Keratinocyte (primary cell): ENCODE data around the gene NFASC. TPM values are rescaled to one million over a fixed set of nuclear protein-coding genes. Genes with fewer than 3 reads are reported as not detected.

Experiments used
- DNase-seq: peaks from one replicate; pipeline ENCODE4 v3.0.0-alpha.2; 2011; ENCODE audit warnings: low read depth, missing footprints, low spot score
- FAIRE-seq: peaks from 2 replicates; lab custom pipeline; 2011; peaks lifted over from hg19 to GRCh38; lab: Jason Lieb, UNC
- H2AFZ ChIP-seq: 2 replicates; pipeline ENCODE4 v1.6.0; 2012; ENCODE audit warnings: low read length, control low read depth, inconsistent platforms; ENCODE audit not compliant: control insufficient read depth
- H3K27ac ChIP-seq: 2 replicates; pipeline ENCODE4 v1.5.1; 2011; ENCODE audit warnings: low read length; ENCODE audit not compliant: control insufficient read depth, insufficient read depth
- H3K27me3 ChIP-seq: 3 replicates; pipeline ENCODE4 v1.6.0; 2011; ENCODE audit warnings: low read length; ENCODE audit not compliant: control insufficient read depth, insufficient read depth; ENCODE audit errors: extremely low read depth
- H3K36me3 ChIP-seq, 2 experiments: 2 replicates in 1 of 2; 3 replicates in 1 of 2; pipeline ENCODE4 v1.5.1; 2011; ENCODE audit warnings: low read length in 2 of 2, mild to moderate bottlenecking in 1 of 2; ENCODE audit not compliant: control insufficient read depth in 2 of 2, insufficient read depth in 2 of 2; ENCODE audit errors: extremely low read depth in 1 of 2
- H3K4me1 ChIP-seq: 3 replicates; pipeline ENCODE4 v1.5.1; 2011; ENCODE audit warnings: low read length; ENCODE audit not compliant: control insufficient read depth, insufficient read depth; ENCODE audit errors: extremely low read depth
- H3K4me2 ChIP-seq: 3 replicates; pipeline ENCODE4 v1.6.0; 2011; ENCODE audit warnings: low read depth, low read length; ENCODE audit not compliant: control insufficient read depth, insufficient read depth; ENCODE audit errors: extremely low read depth
- H3K4me3 ChIP-seq, 3 experiments: fragments of 200-600 bp in 1 of 3; sonication (generic) in 1 of 3; 2 replicates in 2 of 3; 3 replicates in 1 of 3; pipeline ENCODE4 v1.5.1; 2011 to 2016; ENCODE audit warnings: low read length in 3 of 3, mild to moderate bottlenecking in 3 of 3, control low read depth in 2 of 3, inconsistent platforms in 1 of 3, low read depth in 1 of 3, mixed read lengths in 1 of 3, mixed run types in 1 of 3, moderate library complexity in 1 of 3; ENCODE audit not compliant: control insufficient read depth in 2 of 3, insufficient read depth in 2 of 3; ENCODE audit errors: extremely low read depth in 1 of 3
- H3K79me2 ChIP-seq: 2 replicates; pipeline ENCODE4 v1.6.0; 2012; ENCODE audit warnings: low read length; ENCODE audit not compliant: control insufficient read depth, insufficient read depth
- H3K9ac ChIP-seq: 3 replicates; pipeline ENCODE4 v1.6.0; 2011; ENCODE audit warnings: low read length; ENCODE audit not compliant: control insufficient read depth, insufficient read depth; ENCODE audit errors: extremely low read depth
- H3K9me1 ChIP-seq: 3 replicates; pipeline ENCODE4 v1.6.0; 2011; ENCODE audit warnings: low read length; ENCODE audit not compliant: control insufficient read depth, insufficient read depth; ENCODE audit errors: extremely low read depth
- H3K9me3 ChIP-seq: 2 replicates; pipeline ENCODE4 v1.5.1; 2012; ENCODE audit warnings: low read depth, low read length; ENCODE audit not compliant: control insufficient read depth
- H4K20me1 ChIP-seq: 3 replicates; pipeline ENCODE4 v1.6.0; 2011; ENCODE audit warnings: low read length; ENCODE audit not compliant: control insufficient read depth, insufficient read depth; ENCODE audit errors: extremely low read depth
- EZH2 ChIP-seq: IDR thresholded peaks from one replicate; pipeline ENCODE4 v1.6.1; 2012; ENCODE audit warnings: inconsistent platforms, mild to moderate bottlenecking, low read length, moderate library complexity
- dilution Hi-C: fragments of 300-500 bp; cut with MboI; formaldehyde crosslinking; loops from one replicate; pipeline ENCODE4 v1.7.0; 2020; ENCODE audit warnings: low sequenced_read_pairs; ENCODE audit not compliant: extremely low pct_ligation_motif_present
- polyA plus RNA-seq, 5 experiments: library from polyadenylated mRNA; depleted of rRNA in 3 of 5; stranded (reverse) in 3 of 5; stranded (forward) in 1 of 5; unstranded in 1 of 5; fragments of >200 nt; gene quantifications; 1 replicate in 1 of 5; 2 replicates in 3 of 5; 3 replicates in 1 of 5; pipeline versions ENCODE4 v1.2.1 to v1.2.3, GENCODE V29; 2011 to 2012; ENCODE audit warnings: missing spikeins in 2 of 5, low read depth in 1 of 5, low replicate concordance in 1 of 5
- TF ChIP-seq, protein P1 (sequence below), 3 experiments: IDR thresholded peaks in 1 of 3; conservative IDR thresholded peaks in 1 of 3; optimal IDR thresholded peaks in 1 of 3; 2 replicates in 2 of 3; 3 replicates in 1 of 3; pipeline versions ENCODE3 to v1.5.1; 2011; ENCODE audit warnings: low read length in 3 of 3, mild to moderate bottlenecking in 3 of 3, moderate library complexity in 2 of 3, control low read depth in 1 of 3, inconsistent platforms in 1 of 3; ENCODE audit not compliant: insufficient read depth in 2 of 3; ENCODE audit errors: extremely low read depth in 1 of 3

Gene NFASC
- polyA plus RNA-seq, 1 donor (not counting 4 experiments of a cell fraction or from before 2014, with no cell fraction given): 4.3 TPM

DNA sequence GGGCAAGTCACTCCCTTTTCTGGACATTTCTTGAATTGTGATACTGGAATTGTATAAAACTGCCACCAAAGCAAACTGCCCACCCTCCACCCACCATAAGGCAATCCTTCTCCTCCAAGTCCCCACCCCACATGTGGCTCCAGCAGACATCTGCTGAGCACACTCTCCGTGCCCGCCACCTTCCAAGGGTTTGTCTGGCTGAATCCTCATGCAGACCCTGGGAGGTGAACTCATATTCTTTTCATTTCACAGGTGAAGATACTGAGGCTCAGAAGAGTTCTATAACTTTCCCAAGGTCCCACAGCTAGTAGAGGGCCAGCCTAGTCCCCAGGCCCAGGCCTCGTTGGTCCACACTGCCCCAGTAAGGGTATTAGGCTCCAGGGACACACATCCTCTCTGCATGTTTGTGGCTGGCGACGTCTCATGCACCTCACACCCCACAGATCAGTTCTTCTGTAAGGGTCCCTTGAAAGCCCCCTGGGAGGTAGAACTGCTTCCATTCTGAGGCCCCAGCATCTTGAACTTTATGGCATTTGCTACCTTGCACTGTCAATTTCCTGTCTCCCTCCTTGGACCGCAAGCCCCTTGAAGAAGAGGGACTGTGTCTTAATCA lies 186.4 kb downstream of the NFASC start:
- H3K79me2 ChIP-seq: no peaks in the 10 kb centered on the region
- dilution Hi-C loops: no loop called here

DNA sequence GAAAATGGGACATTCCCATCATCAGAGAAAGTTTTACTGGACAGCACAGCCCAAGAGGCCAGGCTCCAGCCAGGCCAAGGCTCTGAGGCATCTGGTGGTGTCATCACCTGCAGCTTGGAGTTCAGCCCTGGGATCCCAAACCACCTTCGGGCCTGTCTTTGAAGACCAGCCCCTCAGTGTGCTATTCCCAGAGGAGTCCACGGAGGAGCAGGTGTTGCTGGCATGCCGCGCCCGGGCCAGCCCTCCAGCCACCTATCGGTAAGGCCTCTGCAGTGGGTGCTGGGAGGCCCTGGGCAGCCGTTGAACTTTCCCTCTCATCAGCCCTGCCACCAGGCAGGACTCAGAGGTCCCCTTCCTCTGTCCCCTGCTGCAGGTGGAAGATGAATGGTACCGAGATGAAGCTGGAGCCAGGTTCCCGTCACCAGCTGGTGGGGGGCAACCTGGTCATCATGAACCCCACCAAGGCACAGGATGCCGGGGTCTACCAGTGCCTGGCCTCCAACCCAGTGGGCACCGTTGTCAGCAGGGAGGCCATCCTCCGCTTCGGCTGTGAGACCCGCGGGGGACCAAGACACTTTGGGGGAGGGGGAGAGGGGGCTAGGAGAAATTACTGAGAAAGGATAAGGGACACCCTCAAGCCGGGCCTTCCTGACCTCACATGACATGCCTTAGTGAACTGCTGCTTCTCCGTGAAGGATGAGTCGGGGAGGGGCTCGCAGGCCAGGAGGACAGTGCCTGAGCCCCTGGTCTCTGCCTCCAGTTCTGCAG lies 187.3 kb downstream of the NFASC start:
- Histone ChIP-seq H3K9ac (no peak overlapping the region), H3K36me3 (no peaks in the 10 kb centered on the region), H3K79me2 (no peaks in the 10 kb centered on the region), H3K4me1 (no peaks in the 10 kb centered on the region), H3K9me3 (no peaks in the 10 kb centered on the region), H3K27me3 (peaks cover 13% of the 10 kb centered on the region), H3K4me2 (no peak overlapping the region), H3K27ac (no peak overlapping the region), H3K9me1 (no peaks in the 10 kb centered on the region), H2AFZ (no peak overlapping the region), H4K20me1 (no peaks in the 10 kb centered on the region), H3K4me3 (no peak overlapping the region)
- no peak for DNase-seq
- dilution Hi-C loops: no loop called here
- TF ChIP-seq, protein P1, sequence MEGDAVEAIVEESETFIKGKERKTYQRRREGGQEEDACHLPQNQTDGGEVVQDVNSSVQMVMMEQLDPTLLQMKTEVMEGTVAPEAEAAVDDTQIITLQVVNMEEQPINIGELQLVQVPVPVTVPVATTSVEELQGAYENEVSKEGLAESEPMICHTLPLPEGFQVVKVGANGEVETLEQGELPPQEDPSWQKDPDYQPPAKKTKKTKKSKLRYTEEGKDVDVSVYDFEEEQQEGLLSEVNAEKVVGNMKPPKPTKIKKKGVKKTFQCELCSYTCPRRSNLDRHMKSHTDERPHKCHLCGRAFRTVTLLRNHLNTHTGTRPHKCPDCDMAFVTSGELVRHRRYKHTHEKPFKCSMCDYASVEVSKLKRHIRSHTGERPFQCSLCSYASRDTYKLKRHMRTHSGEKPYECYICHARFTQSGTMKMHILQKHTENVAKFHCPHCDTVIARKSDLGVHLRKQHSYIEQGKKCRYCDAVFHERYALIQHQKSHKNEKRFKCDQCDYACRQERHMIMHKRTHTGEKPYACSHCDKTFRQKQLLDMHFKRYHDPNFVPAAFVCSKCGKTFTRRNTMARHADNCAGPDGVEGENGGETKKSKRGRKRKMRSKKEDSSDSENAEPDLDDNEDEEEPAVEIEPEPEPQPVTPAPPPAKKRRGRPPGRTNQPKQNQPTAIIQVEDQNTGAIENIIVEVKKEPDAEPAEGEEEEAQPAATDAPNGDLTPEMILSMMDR (optimal IDR thresholded peaks at IDR 0.05 in 1 of 3, IDR thresholded peaks at IDR 0.05 in 1 of 3, conservative IDR thresholded peaks at IDR 0.05 in 1 of 3; ENCODE audit: extremely low read depth in 1 of 3, insufficient read depth in 2 of 3, low read length in 3 of 3): no peak
- no peak for TF ChIP-seq EZH2
- FAIRE-seq: no peak

More for the DNA sequence above, 186.4 kb downstream of the NFASC start:
- Histone ChIP-seq H3K4me3 (no peak overlapping the region), H3K4me1 (no peaks in the 10 kb centered on the region), H3K36me3 (no peaks in the 10 kb centered on the region), H3K27ac (no peak overlapping the region), H3K27me3 (peaks cover 14% of the 10 kb centered on the region), H3K9me1 (no peaks in the 10 kb centered on the region), H3K9me3 (no peaks in the 10 kb centered on the region), H4K20me1 (no peaks in the 10 kb centered on the region), H3K4me2 (no peak overlapping the region), H3K9ac (no peak overlapping the region), H2AFZ (no peak overlapping the region)
- FAIRE-seq: no peak
- TF ChIP-seq, protein P1 (optimal IDR thresholded peaks at IDR 0.05 in 1 of 3, IDR thresholded peaks at IDR 0.05 in 1 of 3, conservative IDR thresholded peaks at IDR 0.05 in 1 of 3; ENCODE audit: extremely low read depth in 1 of 3, insufficient read depth in 2 of 3, low read length in 3 of 3): no peak
- no peak for TF ChIP-seq EZH2
- DNase-seq: no peak
